GM12873 (cell line): Measurements from ENCODE around the gene ARMC7.

Experiments
- CTCF ChIP-seq: IDR thresholded peaks from 2 replicates; pipeline ENCODE4 v1.5.1; 2012; ENCODE audit warnings: low read depth, mild to moderate bottlenecking, moderate library complexity, low read length, control low read depth; ENCODE audit not compliant: insufficient read depth; ENCODE audit errors: missing control alignments

The ARMC7 gene

GRCh38 chr17:75138519-75138918, 28.8 kb downstream of the ARMC7 start:
- no peak for TF ChIP-seq CTCF

DNA sequence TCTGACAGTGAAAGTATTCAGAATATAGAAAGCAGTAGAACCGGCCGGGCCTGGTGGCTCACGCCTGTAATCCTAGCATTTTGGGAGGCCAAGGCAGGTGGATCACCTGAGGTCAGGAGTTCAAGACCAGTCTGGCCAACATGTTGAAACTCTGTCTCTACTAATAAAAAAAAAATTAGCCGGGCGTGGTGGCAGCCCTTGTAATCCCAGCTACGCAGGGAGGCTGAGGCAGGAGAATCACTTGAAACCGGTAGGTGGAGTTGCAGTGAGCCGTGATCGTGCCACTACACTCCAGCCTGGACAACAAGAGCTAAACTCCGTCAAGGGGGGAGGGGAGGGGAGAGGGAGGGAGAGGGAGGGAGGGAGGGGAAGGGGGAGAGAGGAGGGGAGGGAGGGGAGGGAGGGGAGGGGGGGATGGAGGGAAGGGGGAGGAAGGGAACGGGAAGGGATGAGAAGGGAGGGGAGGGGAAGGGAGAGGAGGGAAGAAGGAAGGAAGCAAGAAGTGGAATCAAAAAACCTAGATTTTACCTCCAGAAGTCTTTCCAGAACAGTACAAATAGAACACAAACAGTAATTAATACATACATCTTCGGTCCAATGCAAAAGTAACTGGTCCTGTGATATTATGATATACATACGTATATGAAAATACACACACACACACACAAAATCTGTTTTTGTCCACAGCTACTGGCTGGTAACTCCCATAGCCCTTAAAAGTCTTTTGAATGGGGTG, 32.6 kb downstream of the ARMC7 start:
- TF ChIP-seq CTCF: no peak

- no peak for TF ChIP-seq CTCF
Observed at GRCh38 chr17:75144816-75145512, 35.2 kb downstream of the ARMC7 start.

- TF ChIP-seq CTCF: no peak
Observed at GRCh38 chr17:75146592-75146991, 36.8 kb downstream of the ARMC7 start.

GRCh38 chr17:75147878-75148546, 38.2 kb downstream of the ARMC7 start:
- TF ChIP-seq CTCF: no peak

- no peak for TF ChIP-seq CTCF
Observed at GRCh38 chr17:75151930-75152329, 42.2 kb downstream of the ARMC7 start.

- no peak for TF ChIP-seq CTCF
Observed at GRCh38 chr17:75152523-75152921, 42.8 kb downstream of the ARMC7 start.
